HG02610 (cell line): ENCODE measurements around the gene ITPRIPL1.

Experiments used
- ATAC-seq: cut with Tn5 transposase; IDR thresholded peaks from one replicate; pipeline ENCODE4 v1.9.1; 2021; ENCODE audit warnings: mild to moderate bottlenecking, moderate library complexity; ENCODE audit not compliant: unreplicated experiment

Gene ITPRIPL1

DNA sequence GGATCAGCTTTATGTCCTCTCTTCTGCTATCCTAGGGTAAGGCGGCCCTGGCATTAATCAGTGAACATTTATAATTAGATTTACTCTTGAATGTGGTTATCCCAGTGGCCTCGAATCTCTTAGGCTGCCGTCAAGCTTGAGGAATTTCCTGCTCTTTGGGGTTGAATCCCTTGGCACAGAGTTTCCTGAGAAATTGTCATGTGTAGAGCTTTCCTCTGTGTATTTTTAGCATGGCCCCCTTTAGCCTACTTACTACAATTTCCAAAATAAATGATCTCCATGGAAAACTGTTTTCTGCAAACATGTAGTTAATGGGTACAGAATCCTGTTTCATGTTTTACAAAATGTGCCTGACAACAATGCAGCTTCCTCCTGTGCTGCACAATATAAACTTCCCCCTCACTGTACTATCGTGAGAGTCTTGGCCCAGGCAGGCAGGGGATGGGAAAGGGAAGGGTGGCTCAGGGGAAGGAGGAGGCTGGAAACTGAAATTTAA lies 28.5 kb downstream of the ITPRIPL1 start:
- ATAC-seq, result no peak

- no peak for ATAC-seq
Measured at GRCh38 chr2:96354492-96354891, 29.4 kb downstream of the ITPRIPL1 start.

DNA sequence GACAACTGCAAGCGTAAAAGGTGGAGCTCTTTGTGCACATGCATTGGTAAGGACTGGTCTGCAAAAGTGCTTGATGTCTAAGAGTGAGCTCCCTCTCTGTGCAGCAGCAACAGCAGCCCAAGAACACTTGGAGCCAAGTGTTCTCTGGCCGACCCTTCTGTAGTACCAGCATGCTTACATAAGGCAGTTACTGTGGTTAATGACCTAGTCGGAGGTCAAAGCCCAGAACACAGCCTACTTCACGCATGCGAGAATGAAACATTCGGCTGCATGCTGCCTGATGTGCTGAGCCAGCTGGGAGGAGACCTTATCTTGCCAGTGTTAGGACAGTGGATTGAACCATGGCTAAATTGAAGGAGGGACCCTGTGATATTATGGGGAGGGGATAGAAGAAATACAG lies 31.8 kb downstream of the ITPRIPL1 start:
- no peak for ATAC-seq

GRCh38 chr2:96359310-96359709 lies 34.2 kb downstream of the ITPRIPL1 start:
- ATAC-seq, result no peak

GRCh38 chr2:96359866-96360265 lies 34.7 kb downstream of the ITPRIPL1 start:
- no peak for ATAC-seq

DNA sequence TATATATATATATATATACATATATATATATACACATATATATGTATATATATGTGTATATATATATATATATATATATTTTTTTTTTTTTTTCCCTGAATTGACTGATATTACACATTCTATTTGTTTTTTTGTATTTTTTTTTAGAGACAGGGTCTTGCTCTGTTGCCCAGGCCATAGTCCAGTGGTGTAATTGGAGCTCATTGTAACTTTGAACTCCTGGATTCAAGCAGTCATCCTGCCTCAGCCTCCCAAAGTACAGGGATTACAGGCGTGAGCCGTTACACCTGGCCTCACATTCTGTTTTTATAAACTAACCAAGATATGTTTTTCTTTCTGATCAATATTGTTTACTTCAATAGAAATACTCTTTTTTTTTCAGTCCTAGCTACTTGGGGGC lies 36.6 kb downstream of the ITPRIPL1 start:
- no peak for ATAC-seq

DNA sequence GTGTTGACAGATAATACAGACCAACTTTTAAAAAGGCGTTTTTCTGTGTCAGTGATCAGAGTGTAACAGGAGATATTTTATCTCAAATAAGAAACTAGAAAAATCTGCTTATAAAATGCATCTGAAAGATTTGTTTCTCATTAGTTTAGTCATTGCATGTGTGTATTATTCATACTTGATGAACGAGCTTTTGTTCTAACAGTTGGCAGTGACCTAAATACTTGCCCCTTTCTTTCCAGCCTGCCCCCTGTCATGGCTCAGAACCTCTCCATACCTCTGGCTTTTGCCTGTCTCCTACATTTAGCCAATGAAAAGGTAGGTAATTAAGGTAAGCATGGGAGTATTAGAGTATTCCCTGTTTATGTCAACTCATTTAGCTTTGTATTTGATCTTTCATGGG lies 44.1 kb downstream of the ITPRIPL1 start:
- no peak for ATAC-seq

DNA sequence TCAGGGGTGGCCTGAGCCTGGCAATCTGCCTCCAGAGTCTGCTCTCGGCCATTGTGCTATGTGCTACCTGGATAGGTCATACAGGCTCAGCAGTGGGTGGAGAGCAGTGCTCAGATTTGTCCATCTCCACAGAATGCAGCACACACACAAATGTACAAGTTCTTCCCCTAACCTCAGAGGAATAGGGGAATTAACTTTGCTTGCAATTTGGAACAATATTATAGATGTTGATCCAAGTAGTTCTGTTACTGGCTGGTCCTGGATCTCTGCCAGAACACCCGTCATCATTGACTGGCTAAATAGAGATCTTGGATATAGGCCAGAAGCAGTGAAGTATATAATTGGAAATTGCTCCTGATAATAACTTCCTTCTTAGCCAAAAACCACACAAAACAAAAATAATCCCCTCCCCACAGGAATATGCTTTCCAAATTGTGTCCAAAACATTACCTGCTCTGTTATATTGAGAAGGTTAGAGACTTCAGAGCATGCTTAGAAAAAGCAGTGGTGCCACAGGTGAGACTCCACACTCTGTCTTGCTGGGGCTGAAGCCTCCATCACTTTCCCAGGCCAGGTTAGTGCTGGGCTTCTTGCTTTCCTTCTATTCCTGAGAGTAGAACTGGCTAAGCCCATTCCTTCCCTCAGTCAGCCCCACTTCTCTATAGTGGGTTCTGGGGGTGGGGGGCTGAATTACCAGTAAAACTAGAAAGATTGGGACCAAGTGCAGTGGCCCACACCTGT lies 49.3 kb downstream of the ITPRIPL1 start:
- no peak for ATAC-seq
